ENCODE measurements around the gene NKAIN4. TPM values are rescaled to one million over a fixed set of nuclear protein-coding genes. Genes with fewer than 3 reads are reported as not detected.
A peak's percentile ranks its signal among the peaks of the same experiment; 100 is the strongest.

The NKAIN4 gene
- polyA plus RNA-seq, 1 donor (not counting 4 experiments of a cell fraction or from before 2014, with no cell fraction given) = not detected

DNA sequence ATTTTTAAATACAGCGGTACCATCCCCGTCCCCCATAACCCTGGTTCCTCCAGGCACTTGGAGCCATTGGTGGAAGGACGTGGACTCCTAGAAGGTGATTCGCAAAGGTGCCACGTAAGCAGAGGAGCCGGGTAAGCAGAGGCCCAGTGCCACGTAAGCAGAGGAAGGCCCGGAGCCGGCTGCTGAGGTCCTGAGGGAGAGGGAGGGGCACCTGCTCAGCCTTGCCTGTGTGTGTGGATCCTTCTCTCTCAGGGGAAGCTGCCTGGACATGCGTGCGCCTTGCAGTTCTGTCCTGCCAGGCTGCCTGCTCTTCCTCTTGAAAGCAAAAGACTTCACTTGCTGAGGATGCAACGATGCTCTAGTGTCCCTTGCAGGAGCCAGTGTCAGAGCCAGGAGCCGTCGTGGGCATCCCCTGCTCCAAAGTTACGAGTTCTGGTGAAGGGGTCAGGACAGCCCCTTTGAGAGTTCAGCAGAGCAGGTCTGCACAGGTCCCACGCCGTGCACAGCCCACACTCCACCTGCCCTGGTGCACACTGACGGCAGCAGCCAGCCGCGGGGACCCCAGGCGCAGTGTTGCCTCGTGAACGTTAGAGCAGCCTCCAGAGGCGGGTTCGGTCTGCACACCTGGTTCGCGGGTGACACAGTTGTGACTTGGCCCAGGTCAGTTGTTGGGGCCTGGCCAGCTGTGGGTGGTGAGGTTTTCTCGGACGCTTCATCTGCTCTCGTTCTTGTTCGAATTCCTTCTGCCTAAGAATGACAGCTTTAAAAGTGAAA is 1.9 kb upstream of the NKAIN4 start:
- dilution Hi-C loops (cut with MboI; ENCODE audit: extremely low pct_ligation_motif_present, low sequenced_read_pairs) = no loop called here
- FAIRE-seq (peak; percentile 89), DNase-seq (ENCODE audit: low read depth, low spot score) (peak; percentile 75)
- H3K36me3 ChIP-seq (ENCODE audit: control insufficient read depth in 2 of 2, extremely low read depth in 1 of 2, insufficient read depth in 2 of 2, low read length in 2 of 2) = no peaks in the 10 kb centered on the region
- no peak overlapping the region for H3K27ac ChIP-seq (ENCODE audit: control insufficient read depth, insufficient read depth, low read length)
- peak overlapping the region; percentile 72 for H3K4me2 ChIP-seq (ENCODE audit: control insufficient read depth, extremely low read depth, insufficient read depth, low read depth, low read length)
- H3K4me1 ChIP-seq (ENCODE audit: control insufficient read depth, extremely low read depth, insufficient read depth, low read length) = peaks cover 17% of the 10 kb centered on the region
- H3K9ac ChIP-seq (ENCODE audit: control insufficient read depth, extremely low read depth, insufficient read depth, low read length) = peak overlapping the region; percentile 18
- H4K20me1 ChIP-seq (ENCODE audit: control insufficient read depth, extremely low read depth, insufficient read depth, low read length) = no peaks in the 10 kb centered on the region
- no peaks in the 10 kb centered on the region for H3K9me3 ChIP-seq (ENCODE audit: control insufficient read depth, low read depth, low read length)
- H2AFZ ChIP-seq (ENCODE audit: control insufficient read depth, low read length) = peak overlapping the region; percentile 59
- peaks cover 36% of the 10 kb centered on the region for H3K27me3 ChIP-seq (ENCODE audit: control insufficient read depth, extremely low read depth, insufficient read depth, low read length)
- no peaks in the 10 kb centered on the region for H3K9me1 ChIP-seq (ENCODE audit: control insufficient read depth, extremely low read depth, insufficient read depth, low read length)
- peak overlapping the region in 2 of 3 experiments; percentile 12 to 18 for H3K4me3 ChIP-seq (ENCODE audit: control insufficient read depth in 2 of 3, extremely low read depth in 1 of 3, insufficient read depth in 2 of 3, low read depth in 1 of 3, low read length in 3 of 3)
- H3K79me2 ChIP-seq (ENCODE audit: control insufficient read depth, insufficient read depth, low read length) = no peaks in the 10 kb centered on the region
- no peak for TF ChIP-seq EZH2 (IDR thresholded peaks at IDR 0.05; ENCODE audit: low read length)
- TF ChIP-seq, protein P1, sequence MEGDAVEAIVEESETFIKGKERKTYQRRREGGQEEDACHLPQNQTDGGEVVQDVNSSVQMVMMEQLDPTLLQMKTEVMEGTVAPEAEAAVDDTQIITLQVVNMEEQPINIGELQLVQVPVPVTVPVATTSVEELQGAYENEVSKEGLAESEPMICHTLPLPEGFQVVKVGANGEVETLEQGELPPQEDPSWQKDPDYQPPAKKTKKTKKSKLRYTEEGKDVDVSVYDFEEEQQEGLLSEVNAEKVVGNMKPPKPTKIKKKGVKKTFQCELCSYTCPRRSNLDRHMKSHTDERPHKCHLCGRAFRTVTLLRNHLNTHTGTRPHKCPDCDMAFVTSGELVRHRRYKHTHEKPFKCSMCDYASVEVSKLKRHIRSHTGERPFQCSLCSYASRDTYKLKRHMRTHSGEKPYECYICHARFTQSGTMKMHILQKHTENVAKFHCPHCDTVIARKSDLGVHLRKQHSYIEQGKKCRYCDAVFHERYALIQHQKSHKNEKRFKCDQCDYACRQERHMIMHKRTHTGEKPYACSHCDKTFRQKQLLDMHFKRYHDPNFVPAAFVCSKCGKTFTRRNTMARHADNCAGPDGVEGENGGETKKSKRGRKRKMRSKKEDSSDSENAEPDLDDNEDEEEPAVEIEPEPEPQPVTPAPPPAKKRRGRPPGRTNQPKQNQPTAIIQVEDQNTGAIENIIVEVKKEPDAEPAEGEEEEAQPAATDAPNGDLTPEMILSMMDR (optimal IDR thresholded peaks at IDR 0.05 in 1 of 3, IDR thresholded peaks at IDR 0.05 in 1 of 3, conservative IDR thresholded peaks at IDR 0.05 in 1 of 3; ENCODE audit: extremely low read depth in 1 of 3, insufficient read depth in 2 of 3, low read length in 3 of 3) = no peak

DNA sequence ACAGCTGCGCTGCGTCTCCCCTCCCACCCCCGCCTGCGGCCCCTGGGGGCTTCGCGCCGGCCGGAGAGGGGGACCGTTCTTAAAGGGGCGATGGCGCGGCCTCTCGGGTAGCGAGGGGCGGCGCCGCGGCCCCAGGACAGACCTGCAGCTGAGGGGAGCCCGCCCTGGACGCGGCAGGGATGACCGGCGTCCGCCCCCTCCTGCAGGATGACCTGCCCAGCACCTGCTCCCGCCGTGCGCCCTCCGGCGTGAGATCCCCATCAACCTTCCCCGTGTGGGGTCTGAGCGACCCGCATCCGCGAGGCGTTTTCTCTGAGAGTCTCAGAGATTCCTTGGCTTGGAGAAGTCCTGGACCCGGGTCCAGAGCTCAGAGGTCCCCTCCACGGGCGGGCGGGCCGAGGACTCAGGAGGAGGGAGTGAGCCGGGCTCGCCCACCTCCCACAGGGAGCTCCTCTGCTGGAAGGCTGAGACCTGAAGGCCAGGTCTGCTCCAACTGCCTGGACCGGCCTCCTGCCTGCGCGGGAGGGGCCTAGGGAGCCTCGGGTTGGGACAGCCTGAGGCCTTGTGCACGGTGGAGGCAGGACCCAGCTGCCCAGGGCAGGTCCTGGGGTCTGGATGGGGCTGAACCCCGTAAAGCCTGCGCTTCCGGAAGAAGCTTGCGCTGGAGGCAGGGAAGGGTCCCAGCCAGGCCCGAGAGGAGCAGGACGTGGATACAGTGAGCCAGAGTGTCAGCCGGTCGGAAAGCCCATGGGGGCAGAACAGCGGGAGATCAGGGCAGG is 532 bp upstream of the NKAIN4 start:
- no peaks in the 10 kb centered on the region for H4K20me1 ChIP-seq (ENCODE audit: control insufficient read depth, extremely low read depth, insufficient read depth, low read length)
- no peak overlapping the region for H3K27ac ChIP-seq (ENCODE audit: control insufficient read depth, insufficient read depth, low read length)
- H3K9me3 ChIP-seq (ENCODE audit: control insufficient read depth, low read depth, low read length) = no peaks in the 10 kb centered on the region
- peaks cover 37% of the 10 kb centered on the region for H3K27me3 ChIP-seq (ENCODE audit: control insufficient read depth, extremely low read depth, insufficient read depth, low read length)
- FAIRE-seq (no peak), DNase-seq (ENCODE audit: low read depth, low spot score) (no peak)
- H3K4me3 ChIP-seq (ENCODE audit: control insufficient read depth in 2 of 3, extremely low read depth in 1 of 3, insufficient read depth in 2 of 3, low read depth in 1 of 3, low read length in 3 of 3) = no peak overlapping the region
- no peaks in the 10 kb centered on the region for H3K36me3 ChIP-seq (ENCODE audit: control insufficient read depth in 2 of 2, extremely low read depth in 1 of 2, insufficient read depth in 2 of 2, low read length in 2 of 2)
- H3K79me2 ChIP-seq (ENCODE audit: control insufficient read depth, insufficient read depth, low read length) = no peaks in the 10 kb centered on the region
- no peaks in the 10 kb centered on the region for H3K9me1 ChIP-seq (ENCODE audit: control insufficient read depth, extremely low read depth, insufficient read depth, low read length)
- H2AFZ ChIP-seq (ENCODE audit: control insufficient read depth, low read length) = no peak overlapping the region
- TF ChIP-seq, protein P1 (optimal IDR thresholded peaks at IDR 0.05 in 1 of 3, IDR thresholded peaks at IDR 0.05 in 1 of 3, conservative IDR thresholded peaks at IDR 0.05 in 1 of 3; ENCODE audit: extremely low read depth in 1 of 3, insufficient read depth in 2 of 3, low read length in 3 of 3) = no peak
- no peak for TF ChIP-seq EZH2 (IDR thresholded peaks at IDR 0.05; ENCODE audit: low read length)
- H3K4me2 ChIP-seq (ENCODE audit: control insufficient read depth, extremely low read depth, insufficient read depth, low read depth, low read length) = no peak overlapping the region
- dilution Hi-C loops (cut with MboI; ENCODE audit: extremely low pct_ligation_motif_present, low sequenced_read_pairs) = no loop called here
- H3K4me1 ChIP-seq (ENCODE audit: control insufficient read depth, extremely low read depth, insufficient read depth, low read length) = peaks cover 17% of the 10 kb centered on the region
- no peak overlapping the region for H3K9ac ChIP-seq (ENCODE audit: control insufficient read depth, extremely low read depth, insufficient read depth, low read length)

Data from keratinocyte (primary cell).